ENCODE data around the gene BUB1.
"Not testable (repeated sequence)": the region's sequence is repeated elsewhere in the genome, so short reads cannot be mapped to it uniquely, and the experiment has no call there.

Gene BUB1

DNA sequence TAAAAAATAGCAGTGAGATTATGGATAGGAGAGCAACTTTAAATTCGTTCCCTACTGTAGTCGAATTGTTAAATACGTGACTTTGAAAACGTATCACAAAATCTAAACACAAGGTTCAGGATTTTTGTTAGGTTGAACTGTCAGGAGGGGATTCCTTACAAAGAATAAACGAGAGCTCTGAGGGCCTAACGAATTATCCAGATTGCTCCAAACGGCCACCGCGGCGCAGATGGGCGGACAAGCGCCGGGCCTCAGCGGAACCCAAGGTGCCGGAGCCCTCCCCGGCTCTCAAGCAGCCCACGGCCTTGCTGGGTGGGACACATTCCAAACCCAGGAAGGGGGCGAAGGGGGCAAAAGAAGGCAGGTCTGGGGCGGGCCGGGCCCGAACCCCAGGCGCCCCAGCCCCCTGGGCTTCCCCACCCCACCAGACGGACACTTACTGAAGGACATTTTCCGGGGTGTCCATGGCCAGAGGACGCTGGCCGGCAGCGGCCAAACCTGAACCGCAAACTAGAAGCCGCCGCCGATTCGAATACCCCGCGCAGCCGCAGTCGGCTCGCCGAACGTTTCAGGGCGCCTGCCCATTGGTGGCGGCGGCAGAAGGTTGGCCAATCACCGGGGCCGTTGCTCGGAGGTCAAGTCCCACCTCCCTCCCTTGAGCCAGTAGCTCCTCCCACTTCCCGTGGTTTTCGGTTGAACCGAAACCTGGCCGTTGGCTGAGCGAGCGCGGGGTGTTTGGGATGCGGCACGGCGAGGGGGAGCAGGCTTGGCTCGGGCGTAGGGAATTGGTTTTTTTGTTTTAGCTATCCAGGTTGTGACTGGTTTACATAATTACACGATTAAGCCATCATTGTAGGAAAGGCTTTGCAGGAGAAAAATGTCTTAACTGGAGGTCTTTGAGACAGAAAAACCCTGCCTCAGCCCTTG, at the start of gene BUB1:
TSS of gene BUB1 (minus strand) at position 534 of the 927 bp plus-strand sequence. CDS start at position 466, 68 bp downstream.
- DNase-seq, result peak; percentile 96

DNA sequence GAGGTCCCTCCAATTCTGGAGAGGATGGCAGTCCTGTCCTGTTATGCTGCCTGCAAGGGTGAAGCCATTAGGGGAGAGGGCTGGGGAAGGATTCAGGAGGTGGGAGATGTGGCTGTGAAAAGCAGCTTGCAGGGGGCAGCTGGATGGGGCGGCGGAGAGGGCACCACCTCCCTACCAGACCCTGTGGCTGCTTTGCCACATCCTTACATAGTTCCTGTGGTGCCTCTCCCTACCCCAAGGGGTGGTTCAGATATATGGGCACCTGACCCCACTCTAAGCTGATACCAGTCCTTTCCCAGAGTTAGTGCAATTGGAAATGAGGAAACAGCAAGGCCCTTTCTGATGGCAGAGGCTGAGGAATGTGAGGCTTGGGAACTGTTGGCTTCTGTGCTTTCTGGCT, 48.4 kb upstream of the BUB1 start:
- DNase-seq, result no peak

GRCh38 chr2:110725859-110726258, 48.0 kb upstream of the BUB1 start:
- no peak for DNase-seq

DNA sequence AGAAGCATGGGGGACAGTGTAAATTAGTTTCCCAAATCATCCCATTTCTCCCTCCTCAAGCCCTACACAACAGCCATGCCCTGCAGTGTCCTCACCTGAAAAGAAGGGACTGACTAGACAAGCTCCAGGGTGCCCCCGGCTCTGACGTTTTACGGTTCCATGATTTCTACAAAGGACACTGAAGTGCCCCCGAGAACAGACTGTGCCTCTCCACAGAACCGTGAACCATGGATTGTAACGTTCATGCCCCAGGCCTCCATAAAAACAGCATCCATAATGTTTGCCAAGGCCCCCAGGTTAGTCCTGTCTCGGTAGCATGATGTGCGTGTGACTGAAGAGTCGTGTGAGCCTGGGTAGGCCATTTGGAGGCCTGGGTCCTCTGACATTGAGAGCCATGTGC, 47.5 kb upstream of the BUB1 start:
- no peak for DNase-seq

DNA sequence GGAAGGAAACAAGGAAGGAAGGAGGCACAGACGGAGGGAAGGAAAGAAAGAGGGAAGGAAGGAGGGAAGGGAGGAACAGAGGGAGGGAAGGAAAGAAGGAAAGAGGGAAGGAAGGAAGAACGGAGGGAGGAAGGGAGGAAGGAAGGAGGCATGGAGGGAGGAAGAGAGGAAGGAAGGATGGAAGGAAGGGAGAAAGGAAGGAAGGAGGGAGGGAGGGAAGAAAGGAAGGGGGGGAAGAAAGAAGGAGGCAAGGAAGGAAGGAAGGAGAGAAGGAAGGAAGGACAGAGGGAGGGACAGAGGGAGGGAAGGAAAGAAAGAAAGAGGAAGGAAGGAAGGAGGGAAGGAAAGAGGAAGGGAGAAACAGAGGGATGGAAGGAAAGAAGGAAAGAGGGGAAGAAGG, 47.0 kb upstream of the BUB1 start:
- DNase-seq, result no peak

DNA sequence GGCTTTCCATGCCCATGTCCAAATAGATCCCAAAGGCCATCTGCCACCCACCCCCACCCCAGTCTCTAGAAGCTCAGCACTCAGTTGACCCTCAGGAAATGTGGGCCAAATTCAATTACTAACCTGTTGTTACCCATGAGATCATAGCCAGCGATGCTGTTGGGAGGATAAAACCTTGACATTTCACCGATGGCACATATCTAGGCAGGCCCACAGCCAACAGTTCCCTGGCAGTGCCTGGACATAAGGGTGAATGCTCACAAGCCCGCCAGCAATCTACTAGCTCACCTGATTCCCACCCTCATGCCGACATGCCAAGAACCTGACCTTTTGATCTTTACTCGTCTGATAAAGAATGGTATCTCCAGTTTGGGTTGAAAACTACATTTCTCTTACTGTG, 42.7 kb upstream of the BUB1 start:
- no peak for DNase-seq

DNA sequence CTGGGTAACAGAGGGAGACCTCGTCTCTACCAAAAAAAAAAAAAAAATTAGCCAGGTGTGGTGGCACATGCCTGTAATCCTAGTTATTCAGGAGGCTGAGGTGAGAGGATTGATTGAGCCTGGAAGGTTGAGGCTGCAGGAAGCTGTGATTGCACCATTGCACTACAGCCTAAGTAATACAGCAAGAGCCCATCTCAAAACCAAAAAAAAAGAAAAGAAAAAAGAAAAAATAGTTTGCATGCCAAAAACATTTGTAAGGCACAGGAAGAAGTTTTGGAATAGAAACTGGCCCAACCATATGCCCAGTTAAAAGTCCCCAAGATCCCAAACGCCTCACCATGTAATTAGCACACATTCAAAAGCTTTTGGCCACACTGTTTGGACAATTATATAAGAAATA, 41.1 kb upstream of the BUB1 start:
- DNase-seq, result no peak

DNA sequence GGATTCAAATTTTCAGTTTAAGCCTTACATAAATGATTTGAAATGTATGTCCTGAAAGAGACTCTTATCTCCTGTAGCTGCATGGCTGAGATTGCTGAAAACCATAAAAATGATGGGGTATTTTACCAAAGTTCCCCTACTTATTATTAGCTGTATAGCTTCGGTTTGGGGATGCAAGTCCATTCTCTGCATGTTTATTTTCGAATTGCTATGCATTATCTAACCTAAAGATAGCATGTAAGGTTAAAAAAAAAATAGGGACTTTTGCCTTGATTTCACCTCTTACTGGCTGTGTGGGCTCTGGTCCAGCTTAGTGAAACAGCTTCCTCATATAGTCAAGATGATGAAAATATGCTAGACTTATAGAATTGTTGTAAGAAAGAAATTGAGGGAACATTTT, 40.5 kb upstream of the BUB1 start:
- DNase-seq, result no peak

DNA sequence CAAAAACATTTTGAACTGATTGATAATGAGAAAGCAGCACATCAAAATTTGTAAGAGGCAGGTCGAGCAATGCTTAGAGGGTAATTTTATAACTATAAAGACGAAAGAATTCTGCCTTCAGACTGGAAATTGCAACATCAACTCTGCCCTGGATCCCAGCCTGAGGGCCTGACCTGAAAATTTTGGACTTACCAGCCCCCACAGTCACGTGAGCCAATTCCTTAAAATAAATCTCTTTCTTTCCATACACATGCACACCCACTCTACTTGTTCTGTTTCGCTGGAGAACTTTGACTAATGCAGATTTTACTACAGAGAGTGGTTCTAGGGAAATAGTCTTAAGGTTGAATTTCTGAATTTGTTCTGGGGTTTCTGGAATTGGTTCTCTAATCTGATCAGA, 39.9 kb upstream of the BUB1 start:
- DNase-seq, result no peak

DNA sequence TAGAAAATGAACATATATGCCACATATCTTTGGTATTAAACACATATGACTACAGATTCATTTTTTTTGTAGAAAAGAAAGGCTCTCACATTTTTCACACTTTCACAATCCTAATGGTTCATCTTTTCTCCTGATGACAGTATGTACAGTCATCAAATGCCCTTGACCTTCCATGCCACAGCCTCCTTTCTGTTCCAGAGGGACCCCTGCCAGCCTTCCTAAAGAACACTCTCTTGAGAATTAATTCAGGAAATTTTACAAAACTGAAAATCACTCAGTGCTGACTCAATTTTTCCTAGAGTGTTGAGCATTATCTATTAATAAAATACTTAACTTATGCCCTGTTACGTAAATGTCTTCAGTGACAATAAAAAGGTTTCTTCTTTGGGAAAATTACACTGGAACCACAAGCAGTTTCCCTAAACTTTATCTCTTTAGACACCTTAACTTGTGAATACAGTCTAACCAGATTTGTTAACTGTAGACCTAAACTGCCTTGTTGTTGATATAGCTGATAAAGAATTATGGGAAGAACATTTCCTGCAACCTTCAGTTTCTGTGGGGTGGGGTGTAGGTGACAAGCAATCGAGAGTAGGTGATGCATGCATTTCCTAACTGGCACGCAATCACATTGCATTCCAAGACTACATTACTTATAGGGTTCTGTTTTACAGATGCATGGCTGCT, 39.2 kb upstream of the BUB1 start:
- no peak for DNase-seq

DNA sequence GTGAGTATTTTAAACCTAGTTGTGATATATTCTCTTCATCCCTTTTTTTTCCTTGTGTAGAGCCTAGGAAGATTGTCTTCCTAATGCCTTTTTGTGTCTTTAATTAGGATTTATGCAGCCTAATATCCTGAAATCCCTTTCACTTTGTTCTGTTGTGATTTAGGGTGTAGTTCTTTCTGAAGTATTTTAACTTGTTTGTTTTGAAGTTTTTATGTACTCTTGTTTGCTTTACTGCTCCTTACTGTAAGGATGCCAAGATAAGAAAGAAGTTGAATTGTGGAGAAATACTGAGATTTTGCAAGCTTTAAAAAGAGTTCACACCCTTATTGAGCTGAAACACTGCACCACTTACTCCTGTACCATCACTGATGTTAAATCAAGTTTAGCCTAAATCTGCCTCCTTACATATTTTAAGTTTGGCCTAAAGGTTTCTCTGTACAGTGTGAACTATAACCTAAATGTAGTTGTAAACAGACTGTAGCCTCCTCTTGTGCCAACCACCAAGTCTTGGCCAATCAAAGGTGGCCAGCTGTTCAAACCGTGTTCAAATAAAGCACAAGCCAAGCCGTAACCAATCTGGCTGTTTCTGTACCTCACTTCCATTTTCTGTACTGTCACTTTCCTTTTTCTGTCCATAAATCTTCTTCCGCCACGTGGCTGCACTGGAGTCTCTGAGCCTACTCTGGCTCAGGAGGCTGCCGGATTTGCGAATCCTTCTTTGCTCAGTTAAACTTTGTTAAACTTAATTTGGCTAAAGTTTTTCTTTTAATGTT, 36.8 kb upstream of the BUB1 start:
- DNase-seq, result no peak

- no peak for DNase-seq
Observed at GRCh38 chr2:110713513-110714362, 35.9 kb upstream of the BUB1 start.

DNA sequence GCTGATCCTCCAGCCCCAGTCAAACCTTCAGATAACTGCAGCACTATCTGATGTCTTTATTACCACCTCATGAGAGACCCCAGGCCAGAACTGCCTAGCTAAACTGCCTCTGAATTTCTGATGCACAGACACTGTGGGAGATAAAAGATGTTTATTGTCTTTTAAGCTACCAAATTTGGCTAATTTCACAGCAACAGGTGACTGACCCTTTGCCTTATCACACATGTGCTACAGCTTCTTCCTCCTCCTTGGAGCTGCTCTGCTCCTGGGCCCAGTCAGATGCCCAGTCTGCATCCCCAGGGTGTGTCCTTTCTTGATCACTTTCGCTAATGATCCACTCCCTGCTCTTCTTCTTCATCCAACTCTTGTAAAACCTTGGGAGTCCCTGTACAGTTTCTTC, 34.9 kb upstream of the BUB1 start:
- DNase-seq, result no peak

DNA sequence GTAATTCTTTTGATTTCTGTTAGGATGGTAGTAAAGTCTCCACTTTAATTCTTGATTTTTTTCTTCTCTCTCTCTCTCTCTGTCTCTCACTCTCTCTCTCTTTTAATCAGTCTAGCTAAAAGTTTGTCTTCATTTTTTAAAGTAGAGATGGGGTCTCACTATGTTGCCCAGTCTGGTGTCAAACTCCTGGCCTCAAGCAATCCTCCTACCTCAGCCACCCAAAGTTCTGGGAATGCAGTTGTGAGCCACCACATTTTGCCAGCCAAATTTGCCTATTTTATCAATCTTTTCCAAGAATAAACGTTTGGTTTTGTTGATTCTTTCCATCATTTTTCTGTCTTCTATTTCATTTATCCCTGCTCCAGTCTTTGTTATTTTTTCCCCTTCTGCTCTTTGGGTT, 30.6 kb upstream of the BUB1 start:
- DNase-seq, result no peak

DNA sequence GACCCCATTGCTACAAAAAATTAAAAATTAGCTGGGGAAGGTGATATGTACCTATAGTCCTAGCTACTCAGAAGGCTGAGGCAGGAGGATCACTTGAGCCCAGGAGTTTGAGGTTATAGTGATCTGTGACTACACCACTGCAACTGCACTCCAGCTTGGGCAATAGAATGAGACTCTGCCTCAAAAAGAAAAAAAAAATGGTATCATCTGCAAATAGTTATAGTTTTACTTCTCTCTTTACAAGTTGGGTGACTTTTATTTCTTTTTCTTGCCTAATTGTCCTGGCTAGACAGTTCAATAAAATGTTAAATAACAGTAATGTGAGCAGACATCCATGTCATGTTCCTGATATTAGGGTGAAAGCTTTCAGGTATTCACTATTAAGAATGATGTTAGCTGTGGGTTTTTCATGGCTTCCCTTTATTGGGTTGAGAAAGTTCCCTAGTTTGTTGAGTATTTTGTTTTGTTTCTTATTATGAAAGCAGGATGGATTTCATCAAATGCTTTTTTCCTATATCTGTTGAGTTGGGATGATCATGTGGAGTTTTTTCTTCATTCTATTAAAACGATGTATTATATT, 29.6 kb upstream of the BUB1 start:
- DNase-seq, result no peak

GRCh38 chr2:110702514-110703380, 24.9 kb upstream of the BUB1 start:
- DNase-seq, result no peak

DNA sequence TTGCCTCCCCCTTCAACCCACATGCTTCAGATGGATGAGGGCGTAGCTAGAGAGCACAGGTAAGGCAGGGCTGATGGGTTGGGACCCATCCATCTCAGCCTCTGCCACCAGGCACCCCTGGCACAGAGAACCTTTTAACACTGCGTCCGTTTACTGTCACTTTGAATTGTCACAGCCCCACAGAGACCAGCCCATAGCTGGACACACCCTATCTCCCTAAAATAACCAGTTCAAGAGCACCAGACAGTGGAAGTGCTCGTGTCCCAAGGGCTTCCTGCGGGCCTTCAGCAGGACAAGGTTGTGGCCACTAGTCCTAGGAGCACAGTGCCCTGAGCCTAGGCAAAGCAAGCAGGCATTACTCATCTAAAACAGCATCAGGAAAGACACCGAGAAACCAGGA, 20.4 kb upstream of the BUB1 start:
- DNase-seq, result not testable (repeated sequence)

DNA sequence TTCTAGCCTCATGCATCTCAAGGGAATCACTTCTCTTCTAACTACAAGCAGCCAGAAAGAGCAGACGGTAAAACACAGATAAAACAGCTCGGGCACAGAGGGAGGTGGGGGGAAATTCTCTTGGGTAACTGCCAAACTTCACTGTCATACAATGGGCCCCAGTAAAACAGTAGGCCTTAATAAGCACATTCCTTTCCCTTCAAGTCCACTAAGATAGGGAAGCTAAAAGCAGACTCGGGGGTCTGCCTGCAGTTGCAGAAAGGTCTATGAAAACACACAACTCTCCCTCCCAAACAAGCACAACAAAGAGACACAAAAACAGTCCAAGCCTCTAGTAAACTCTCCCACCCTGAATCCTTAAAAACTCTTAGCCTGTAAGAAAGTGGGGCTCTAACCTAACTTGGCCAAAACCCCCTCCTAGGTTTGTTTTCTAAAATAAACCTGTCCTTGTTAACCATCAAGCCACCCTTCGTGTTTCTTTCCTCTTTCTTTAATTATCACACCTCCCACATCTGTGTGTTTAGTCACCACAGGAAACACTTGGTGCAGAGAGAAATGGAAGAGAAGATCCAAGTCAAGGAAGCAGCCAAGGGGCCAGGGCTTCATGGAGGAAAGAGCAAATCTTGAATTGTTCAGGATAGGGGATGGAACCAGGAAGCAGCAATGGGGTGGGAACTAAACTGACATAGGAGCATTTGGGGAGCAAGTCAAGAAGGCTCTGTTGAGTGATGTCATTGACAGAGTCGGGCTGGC, 17.5 kb upstream of the BUB1 start:
- not testable (repeated sequence) for DNase-seq

- DNase-seq, result no peak
Observed at GRCh38 chr2:110691612-110692258, 13.9 kb upstream of the BUB1 start.
